HG03354 (cell line): ENCODE results near the gene TRIO.
"Not testable (repeated sequence)": the region's sequence is repeated elsewhere in the genome, so short reads cannot be mapped to it uniquely, and the experiment has no call there.

Source experiments
- ATAC-seq: cut with Tn5 transposase; IDR thresholded peaks from one replicate; pipeline ENCODE4 v1.9.1; 2021; ENCODE audit warnings: mild to moderate bottlenecking; ENCODE audit not compliant: unreplicated experiment, poor library complexity, severe bottlenecking

Gene TRIO

DNA sequence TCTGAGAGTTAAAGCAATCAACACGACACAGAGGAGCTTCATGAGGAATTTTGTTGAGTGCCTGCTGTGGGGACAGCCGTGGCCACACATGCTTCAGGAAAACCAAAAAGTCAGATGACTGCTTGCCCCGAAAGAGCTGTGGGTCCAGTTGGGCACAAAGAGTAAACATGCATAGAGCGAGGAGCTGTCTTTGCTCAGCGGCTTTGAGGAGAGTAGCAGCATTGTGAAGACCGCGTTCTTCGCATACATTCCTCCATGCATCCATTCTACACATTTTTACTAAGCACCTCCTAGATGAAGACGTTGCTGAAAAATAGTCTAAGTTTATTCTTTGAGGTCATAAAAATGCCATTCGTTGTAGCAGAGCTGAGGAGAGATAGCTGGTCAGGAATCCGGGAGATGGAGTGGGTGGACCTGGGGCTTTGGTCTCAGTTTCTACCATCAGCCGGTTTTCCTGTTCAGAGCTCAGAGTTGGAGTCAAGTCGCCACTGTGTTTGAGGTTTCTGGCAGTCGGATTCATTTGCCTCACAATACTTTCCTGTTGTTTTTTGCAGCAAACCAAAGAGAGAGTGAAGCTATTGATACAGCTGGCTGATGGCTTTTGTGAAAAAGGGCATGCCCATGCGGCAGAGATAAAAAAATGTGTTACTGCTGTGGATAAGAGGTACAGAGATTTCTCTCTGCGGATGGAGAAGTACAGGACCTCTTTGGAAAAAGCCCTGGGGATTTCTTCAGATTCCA lies 243.9 kb downstream of the TRIO start:
- no peak for ATAC-seq

DNA sequence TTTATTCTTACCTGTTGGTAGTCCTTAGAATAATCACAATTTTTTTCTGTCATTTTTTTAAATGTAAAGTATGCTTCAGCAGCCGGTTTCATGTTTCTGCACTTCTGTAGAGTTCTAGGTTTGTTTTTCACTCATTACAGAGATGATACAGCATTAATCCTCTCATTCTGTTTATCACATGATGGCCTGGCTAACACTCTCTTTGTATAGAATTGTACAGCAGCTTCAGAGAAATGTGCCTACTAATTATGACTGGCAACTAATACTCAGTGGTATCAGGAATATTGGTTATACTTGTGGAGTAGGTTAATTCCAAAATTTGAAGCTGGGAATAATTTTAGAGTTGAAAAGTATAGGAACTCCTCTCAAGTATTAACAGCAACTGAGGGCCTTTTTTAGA lies 245.6 kb downstream of the TRIO start:
- ATAC-seq: no peak

DNA sequence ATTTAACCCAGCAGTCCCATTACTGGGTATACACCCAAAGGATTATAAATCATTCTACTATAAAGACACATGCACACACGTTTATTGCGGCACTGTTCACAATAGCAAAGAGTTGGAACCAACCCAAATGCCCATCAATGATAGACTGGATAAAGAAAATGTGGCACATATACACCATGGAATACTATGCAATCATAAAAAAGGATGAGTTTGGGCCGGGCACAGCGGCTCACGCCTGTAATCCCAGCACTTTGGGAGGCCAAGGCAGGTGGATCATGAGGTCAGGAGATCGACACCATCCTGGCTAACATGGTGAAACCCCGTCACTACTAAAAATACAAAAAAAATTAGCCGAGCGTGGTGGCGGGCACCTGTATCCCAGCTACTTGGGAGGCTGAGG lies 249.4 kb downstream of the TRIO start:
- not testable (repeated sequence) for ATAC-seq

DNA sequence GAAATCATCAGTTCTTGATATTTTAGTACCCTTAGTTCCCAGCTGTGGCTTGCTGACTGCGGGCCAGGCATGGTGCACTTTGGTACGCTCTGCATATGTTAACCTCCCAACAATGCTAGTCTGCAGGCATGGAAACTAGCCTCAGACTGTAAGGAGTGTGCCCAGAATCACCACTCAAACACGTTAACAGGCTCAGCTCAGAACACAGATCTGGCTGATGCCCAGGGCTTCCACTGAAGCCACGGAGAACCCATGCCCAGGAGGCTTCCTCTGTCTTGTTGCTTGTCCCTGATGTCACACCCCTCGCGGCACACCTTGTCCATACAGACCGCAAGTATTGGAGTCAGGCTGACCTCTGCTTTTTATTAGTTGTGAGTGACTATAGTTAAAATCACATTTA lies 251.2 kb downstream of the TRIO start:
- no peak for ATAC-seq

DNA sequence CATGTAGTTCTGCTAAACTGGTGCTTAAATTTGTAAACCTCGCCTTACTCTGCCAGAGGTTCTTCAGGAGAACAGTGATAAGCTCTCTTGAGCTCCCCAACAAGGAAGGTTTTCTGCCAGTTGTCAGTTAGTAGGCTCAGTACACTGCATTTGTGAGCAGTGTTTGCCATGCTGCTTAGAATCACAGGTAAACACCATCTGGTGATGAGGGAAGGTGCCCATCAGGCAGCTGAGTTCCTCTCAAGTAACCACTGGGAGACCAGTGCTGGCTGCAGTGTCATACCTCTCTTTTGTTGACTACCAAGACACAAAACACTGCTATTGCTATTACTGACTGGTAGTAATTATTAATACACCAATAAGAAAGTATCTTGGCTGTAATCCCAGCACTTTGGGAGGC lies 252.3 kb downstream of the TRIO start:
- ATAC-seq: no peak

DNA sequence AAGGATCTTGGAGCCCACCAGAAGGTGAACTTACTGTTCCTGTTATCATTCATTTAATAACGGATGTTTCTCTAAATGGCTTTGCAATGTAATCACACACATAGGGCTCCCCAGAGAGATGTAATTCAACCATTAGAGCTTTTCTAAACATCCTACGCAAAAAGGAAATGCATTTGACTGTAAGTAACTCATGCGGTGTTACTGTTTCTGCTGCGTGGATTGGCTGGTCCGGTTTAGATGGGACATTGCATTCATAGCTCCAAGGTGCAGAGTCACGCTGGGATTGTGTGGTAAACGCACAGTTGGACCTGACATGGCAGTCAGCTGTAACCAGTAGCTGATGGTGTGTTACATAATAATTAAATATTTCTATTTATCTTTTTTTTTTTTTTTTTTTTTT lies 252.9 kb downstream of the TRIO start:
- ATAC-seq: no peak

DNA sequence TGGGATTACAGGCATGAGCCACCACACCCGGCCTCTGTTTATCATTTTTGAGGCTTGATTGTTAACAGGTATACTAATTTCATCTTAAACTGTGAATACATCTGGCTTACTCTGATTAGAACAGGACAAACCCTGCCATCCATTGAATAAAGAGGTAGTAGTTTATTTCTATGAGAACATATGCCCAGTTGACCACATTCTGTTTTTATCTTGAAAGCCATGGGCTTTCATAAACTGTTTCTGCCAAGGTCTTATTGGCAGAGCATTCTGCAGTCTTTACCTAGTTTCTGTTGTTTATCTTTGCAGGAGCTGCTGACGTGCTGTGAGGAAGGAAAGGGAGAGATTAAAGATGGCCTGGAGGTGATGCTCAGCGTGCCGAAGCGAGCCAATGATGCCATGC lies 253.6 kb downstream of the TRIO start:
- ATAC-seq: no peak

DNA sequence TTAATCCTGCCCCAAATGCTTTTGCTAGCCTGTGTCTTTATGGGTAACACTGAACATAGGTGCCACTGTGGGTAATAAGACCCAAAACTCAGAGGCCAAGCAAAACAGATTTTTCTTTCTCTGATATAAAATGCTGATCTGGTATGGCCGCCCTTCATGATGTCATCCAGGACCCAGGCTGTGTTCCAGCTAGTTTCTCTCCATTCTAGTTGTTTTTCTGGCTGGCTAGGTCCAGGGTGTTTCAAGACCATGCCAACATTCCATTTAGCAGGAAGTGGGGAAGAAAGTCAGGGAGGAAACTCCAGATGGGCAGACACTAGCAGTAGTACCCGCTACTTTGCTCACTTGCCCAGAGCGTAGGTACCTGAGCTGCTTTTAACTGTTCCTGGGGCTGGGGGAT lies 254.6 kb downstream of the TRIO start:
- ATAC-seq: no peak

DNA sequence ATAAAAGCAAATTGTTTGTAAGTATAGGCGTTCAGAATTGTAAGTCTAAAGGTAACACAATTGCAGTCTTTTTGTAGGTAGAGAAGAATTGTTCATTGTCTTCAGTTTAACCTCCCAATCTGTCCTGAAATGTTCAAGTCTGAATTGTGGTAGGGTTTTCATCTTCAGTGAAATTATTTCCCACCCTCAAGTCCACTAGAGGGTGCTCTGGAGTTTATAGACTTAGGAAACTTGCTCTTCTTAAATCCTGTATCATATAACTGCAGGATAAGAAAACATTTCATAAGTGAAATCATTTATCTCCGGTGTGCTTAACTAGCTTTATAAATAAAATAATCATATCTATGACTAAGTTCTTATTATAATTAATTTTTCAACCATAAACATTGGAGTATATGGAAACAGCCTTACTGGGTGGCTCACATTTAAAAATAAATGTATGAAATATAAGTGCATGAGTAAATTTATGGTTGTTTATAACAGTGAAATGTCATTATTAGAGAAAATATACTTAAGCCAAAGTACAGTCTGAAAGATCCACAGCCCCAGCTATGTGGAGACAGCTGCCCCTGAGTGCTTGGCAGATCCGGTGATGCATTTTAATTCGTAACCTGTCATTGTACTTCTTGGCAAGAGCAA lies 256.0 kb downstream of the TRIO start:
- ATAC-seq: no peak

DNA sequence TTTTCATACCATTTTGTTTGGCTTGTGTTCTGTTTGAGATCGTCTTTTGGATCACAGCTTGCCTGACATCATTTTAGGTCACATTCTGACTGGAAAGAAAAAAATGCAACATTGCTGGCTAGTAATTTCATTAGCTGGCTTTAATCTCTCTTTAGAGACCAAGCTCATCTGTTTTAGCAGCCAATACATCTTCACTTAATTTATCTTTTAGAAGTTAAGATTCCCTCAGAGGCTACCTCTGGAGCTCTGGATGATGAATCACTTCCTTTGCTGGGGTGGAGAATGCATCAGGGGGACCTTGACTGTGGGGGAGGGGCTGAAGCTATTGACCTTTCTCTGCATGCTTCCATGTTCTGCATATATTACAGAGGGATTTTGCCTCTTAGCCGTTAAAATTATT lies 256.9 kb downstream of the TRIO start:
- ATAC-seq: no peak

DNA sequence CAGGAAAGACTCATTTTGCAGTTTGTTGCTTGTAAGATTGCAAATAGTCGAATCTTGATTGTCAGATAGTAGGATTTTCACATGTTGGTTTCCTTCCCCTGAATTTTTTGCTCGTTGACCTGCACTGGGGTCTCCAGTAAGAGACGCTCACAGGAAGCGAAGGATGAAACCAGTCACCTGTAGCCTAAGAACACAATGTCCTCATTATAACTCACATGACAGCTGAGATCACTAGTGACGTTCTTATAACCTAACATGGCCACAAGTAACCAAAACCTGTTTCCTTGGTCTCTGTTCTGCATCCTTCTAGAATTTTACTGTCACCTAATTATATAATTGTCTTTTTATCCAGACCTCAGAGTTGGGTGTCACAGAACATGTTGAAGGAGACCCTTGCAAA lies 257.5 kb downstream of the TRIO start:
- no peak for ATAC-seq

DNA sequence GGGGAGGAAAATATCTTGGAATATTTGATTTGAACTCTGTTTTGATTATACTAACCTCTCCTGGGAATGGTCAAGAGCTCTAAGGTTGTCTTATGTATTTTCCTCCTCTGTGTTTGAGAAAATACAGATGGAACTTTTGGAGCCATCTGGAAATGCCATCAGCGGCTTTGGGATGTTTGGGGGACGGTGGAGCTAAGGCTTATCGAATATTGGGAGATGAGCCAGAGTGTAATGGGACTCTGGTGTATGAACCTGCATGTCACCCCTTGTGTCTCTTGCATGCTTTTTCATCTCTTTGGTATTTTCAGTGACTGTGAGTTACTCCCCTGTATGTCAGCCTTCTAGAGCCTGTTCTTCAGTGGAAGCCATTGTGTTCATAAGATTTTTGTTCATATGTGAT lies 258.5 kb downstream of the TRIO start:
- ATAC-seq: no peak

DNA sequence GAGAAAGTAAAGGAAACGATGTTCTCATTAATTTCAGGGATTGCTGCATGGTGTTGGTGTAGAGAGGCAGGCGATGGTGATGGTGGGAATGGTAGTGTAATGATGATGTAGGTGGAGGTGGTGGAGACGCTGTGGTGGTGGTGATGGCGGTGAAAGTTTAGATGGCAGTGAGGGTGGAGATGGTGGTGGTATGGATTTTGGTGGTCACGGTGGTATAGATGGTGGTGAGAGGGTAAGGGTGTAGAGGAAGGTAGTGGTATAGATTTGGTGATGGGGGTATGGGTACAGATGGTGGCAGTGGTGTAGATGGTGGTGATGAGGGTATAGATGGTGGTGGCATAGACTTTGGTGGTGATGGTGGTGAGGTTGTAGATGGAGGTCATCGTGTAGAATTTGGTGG lies 259.3 kb downstream of the TRIO start:
- no peak for ATAC-seq

DNA sequence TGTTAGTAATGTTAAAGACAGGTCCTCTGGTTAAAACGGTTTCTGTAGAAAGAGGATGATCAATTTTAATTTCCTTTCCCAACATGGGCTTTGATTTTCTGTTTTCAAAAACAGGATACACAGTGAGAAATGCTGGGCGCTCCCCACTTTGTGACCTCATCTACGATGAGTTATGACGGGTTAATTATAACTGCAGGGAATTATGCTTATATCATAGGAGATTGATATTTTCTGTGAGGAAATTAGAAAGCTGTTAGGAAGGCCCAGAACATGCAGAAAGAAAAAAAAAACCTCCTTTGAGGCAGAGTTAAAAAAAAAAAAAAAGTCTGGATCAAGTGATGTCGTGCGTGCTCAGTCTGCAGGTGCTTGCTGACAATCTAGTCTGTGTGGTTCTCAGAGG lies 261.6 kb downstream of the TRIO start:
- ATAC-seq: no peak

DNA sequence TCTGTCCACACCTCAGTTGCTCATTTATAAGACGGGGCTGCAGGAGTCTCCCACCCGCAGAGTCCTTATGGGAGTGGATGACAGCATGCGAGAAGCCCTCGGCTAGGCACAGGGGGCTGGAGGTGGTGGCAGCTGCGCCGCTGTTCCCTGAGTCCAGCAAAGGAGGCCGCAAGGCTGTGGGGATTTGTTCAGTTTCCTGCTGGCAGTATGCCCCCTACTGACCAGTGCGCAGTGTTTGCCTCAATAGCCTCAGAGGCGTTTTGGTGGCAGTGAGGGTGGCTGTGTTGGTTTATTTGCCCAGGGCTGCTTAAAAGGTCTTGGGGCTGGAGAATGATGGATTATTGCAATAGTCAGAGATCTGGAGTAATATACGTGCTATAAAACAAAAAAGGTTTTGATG lies 262.1 kb downstream of the TRIO start:
- ATAC-seq: no peak

DNA sequence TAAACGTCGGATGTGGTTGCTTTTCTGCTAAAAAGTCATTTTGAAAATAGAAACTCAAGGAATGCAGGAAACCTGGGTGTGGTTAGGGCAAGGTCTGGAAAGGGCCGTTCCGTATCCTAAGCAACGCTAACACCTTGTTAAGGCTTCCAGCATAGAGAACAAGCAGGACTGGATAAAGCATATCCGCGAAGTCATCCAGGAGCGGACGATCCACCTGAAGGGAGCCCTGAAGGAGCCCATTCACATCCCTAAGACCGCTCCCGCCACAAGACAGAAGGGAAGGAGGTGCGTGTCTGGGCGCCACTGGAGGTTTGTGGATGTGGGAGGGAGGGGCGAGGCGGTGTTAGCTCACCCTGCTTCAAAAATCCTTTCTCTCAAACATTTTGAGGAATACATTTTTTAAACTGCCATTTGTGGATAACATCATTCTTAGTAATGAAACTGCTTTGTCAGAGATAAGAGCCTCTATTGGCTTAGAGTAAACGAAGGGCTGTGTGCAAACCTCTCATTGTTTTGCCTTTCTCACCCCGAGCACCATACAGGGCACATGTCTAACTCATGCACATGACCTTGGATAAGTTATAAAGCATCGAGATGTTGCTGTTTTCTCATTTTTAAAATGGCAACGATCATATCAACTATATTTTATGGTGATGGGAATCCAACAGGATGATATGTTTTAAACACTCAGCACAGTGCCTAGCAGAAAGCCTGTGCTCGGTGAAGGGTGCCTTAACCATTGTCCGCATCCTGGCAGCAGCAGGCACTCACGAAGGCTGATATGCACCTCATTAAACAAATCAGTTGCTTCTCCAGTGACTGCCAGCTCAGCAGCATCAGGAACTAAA lies 262.8 kb downstream of the TRIO start:
- no peak for ATAC-seq

DNA sequence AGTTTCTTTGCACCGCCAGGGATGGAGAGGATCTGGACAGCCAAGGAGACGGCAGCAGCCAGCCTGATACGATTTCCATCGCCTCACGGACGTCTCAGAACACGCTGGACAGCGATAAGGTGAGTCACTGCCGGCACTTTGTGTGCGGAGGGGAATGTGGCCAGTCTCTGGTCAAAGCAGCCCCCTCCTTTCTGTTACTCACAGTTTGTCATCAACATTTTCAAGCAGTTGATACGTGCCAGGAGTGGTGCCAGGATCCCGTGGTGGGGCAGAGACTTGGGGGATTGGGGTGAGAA lies 263.4 kb downstream of the TRIO start:
- ATAC-seq: no peak

DNA sequence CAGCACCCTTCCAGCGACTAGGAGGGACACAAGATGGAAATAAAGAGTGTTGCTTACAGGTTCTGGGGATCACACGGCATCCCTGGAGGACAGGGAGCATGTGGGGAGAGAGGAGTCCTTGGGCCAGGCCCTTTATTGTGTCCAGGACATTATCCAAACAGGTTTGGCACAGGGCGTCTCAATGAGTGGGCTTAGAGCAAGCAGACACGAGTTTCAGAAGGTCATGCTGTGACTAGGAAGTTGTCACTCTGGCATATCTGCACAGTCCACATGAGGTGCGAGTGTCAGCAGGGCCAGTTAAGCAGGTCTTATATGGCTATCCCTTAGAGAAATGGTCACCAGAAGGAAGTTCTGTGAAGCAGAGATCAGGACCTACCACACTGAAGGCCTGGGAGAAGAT lies 263.9 kb downstream of the TRIO start:
- ATAC-seq: no peak

DNA sequence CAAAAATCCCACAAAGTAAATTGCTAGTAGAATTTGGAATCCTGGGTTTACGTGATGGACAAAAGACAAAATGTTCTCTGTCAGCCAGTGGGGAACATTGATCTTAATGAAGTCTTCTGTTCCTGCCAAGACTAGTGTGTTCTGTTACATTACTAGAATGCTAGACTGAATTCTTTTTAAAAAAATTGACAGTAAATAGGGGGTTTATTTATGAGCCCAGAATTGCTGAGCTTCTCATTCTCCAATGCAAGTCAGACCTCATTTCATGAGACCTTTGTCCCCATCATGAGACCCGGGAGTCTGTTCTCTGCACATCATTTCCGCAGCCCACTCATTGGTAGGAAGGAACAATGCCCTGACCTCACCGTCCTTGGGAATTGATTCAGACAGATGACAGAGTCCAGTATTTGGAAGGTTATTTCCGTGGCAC lies 264.6 kb downstream of the TRIO start:
- no peak for ATAC-seq

DNA sequence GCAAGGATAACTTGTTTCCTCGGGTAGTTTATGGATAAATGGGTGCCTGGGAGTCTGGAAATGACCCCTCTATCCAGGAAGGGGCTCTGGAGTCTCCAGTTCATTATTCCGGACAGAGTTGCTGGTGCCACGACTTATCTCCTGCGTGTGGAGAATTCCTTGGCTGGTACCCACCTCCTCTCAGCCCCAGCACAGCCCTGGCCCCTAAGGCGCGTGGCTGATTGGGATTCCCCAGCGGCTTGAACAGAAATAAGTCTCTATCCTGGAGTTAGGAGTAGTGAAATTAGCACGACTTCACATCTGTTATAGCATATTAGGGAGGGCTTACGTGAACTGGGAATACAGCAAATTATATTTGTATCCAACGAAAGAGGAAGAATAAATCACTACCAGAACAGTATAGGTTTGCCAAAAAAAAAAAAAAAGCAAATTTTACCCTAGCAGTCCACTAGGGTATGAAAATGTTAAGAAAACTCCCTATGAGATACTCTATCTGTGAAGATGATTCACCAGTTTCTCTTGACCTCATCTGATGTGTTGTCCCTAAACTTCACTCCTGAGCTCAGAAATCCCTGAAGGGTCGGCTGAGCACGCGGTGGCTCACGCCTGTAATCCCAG lies 265.9 kb downstream of the TRIO start:
- ATAC-seq: no peak

DNA sequence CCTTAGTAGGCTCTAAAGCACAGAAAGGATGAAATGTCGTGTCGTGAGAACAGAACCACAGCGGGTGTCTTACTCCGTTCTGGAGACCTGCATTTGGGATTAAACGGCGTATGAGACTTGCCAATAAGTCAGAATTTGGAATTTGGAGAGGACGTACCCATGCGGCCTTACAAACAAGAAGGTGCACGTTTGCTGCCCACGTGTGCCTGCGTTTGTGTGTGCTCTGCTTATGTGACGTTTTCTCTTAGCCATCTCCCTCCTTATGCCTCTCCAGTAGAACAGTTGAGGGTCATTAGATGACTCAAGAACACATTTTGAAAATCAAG lies 266.9 kb downstream of the TRIO start:
- no peak for ATAC-seq
